Activated T-cell treated with anti-CD3 and anti-CD28 coated beads, Interleukin-2, amount 50 U/mL, for 4 hours (primary cell): Measurements from ENCODE around the gene HNRNPUL1. TPM values are rescaled to one million over a fixed set of nuclear protein-coding genes. Genes with fewer than 3 reads are reported as not detected.

Experiments used
- ATAC-seq, 2 donors: fragments of 200-7000 bp; cut with Tn5 transposase; one replicate each; pipeline ENCODE4 v1.10.0; 2021
- DNase-seq: peaks from one replicate; pipeline ENCODE4 v3.0.0-alpha.2; 2020
- H3K27me3 Mint-ChIP-seq: one replicate; pipeline ENCODE4 v1.8.0; 2021; ENCODE audit warnings: low read depth, mixed read lengths
- H3K36me3 Mint-ChIP-seq: one replicate; pipeline ENCODE4 v1.8.0; 2022; ENCODE audit warnings: mixed read lengths; ENCODE audit not compliant: insufficient read depth
- H3K4me1 Mint-ChIP-seq: one replicate; pipeline ENCODE4 v1.8.0; 2021; ENCODE audit warnings: low read depth, mixed read lengths
- H3K4me3 Mint-ChIP-seq: one replicate; pipeline ENCODE4 v1.8.0; 2021; ENCODE audit warnings: mild to moderate bottlenecking, moderate library complexity, mixed read lengths
- H3K9me3 Mint-ChIP-seq: one replicate; pipeline ENCODE4 v1.8.0; 2021; ENCODE audit warnings: mixed read lengths
- total RNA-seq, 3 donors: library from RNA; stranded (reverse); gene quantifications; one replicate each; pipeline ENCODE4 v1.2.1, GENCODE V29; 2021

The HNRNPUL1 gene
- total RNA-seq, 3 donors from 2014 or later = 224 to 248 (median 238) TPM

- H3K4me1 Mint-ChIP-seq = no peaks in the 10 kb centered on the region
- H3K36me3 Mint-ChIP-seq = no peaks in the 10 kb centered on the region
- DNase-seq (no peak), ATAC-seq (no peak)
- peaks cover 5% of the 10 kb centered on the region for H3K27me3 Mint-ChIP-seq
- no peak overlapping the region for H3K4me3 Mint-ChIP-seq
- H3K9me3 Mint-ChIP-seq = no peaks in the 10 kb centered on the region
Measured at GRCh38 chr19:41248895-41249294, 15.3 kb upstream of the HNRNPUL1 start.

- H3K27me3 Mint-ChIP-seq = peaks cover 5% of the 10 kb centered on the region
- H3K36me3 Mint-ChIP-seq = no peaks in the 10 kb centered on the region
- DNase-seq (no peak), ATAC-seq (no peak)
- no peaks in the 10 kb centered on the region for H3K9me3 Mint-ChIP-seq
- H3K4me3 Mint-ChIP-seq = no peak overlapping the region
- no peaks in the 10 kb centered on the region for H3K4me1 Mint-ChIP-seq
Measured at GRCh38 chr19:41249707-41250423, 14.3 kb upstream of the HNRNPUL1 start.

GRCh38 chr19:41253660-41254059, 10.5 kb upstream of the HNRNPUL1 start:
- Mint-ChIP-seq H3K4me3 (no peak overlapping the region), H3K27me3 (peaks cover 5% of the 10 kb centered on the region), H3K4me1 (no peaks in the 10 kb centered on the region), H3K9me3 (no peaks in the 10 kb centered on the region), H3K36me3 (no peaks in the 10 kb centered on the region)
- no peak for ATAC-seq
- DNase-seq = no peak

GRCh38 chr19:41255171-41255570, 9.0 kb upstream of the HNRNPUL1 start:
- Mint-ChIP-seq H3K36me3 (no peaks in the 10 kb centered on the region), H3K4me1 (no peaks in the 10 kb centered on the region), H3K9me3 (no peaks in the 10 kb centered on the region), H3K27me3 (peaks cover 5% of the 10 kb centered on the region), H3K4me3 (no peak overlapping the region)
- DNase-seq (no peak), ATAC-seq (no peak)

GRCh38 chr19:41261474-41262190, 2.5 kb upstream of the HNRNPUL1 start:
- no peak for ATAC-seq
- peaks cover 3% of the 10 kb centered on the region for H3K36me3 Mint-ChIP-seq
- H3K4me3 Mint-ChIP-seq = peak overlapping the region; percentile 90

GRCh38 chr19:41263042-41263849, 926 bp upstream of the HNRNPUL1 start:
- ATAC-seq (peak; percentile 41), DNase-seq (peak; percentile 57)
- Mint-ChIP-seq H3K4me3 (peak overlapping the region; percentile 90), H3K4me1 (peaks cover 41% of the 10 kb centered on the region), H3K27me3 (no peaks in the 10 kb centered on the region), H3K9me3 (no peaks in the 10 kb centered on the region), H3K36me3 (peaks cover 9% of the 10 kb centered on the region)

More at GRCh38 chr19:41261474-41262190, 2.5 kb upstream of the HNRNPUL1 start:
- H3K27me3 Mint-ChIP-seq = no peaks in the 10 kb centered on the region
- H3K9me3 Mint-ChIP-seq = no peaks in the 10 kb centered on the region
- no peak for DNase-seq
- peaks cover 26% of the 10 kb centered on the region for H3K4me1 Mint-ChIP-seq

GRCh38 chr19:41264581-41265394, 616 bp downstream of the HNRNPUL1 start:
- Mint-ChIP-seq H3K9me3 (no peaks in the 10 kb centered on the region), H3K27me3 (no peaks in the 10 kb centered on the region), H3K4me1 (peaks cover 43% of the 10 kb centered on the region), H3K36me3 (peaks cover 9% of the 10 kb centered on the region), H3K4me3 (peak overlapping the region; percentile 90)
- ATAC-seq (no peak), DNase-seq (peak; percentile 43)

GRCh38 chr19:41265395-41266153, 1.4 kb downstream of the HNRNPUL1 start:
- ATAC-seq = no peak
- Mint-ChIP-seq H3K36me3 (peaks cover 9% of the 10 kb centered on the region), H3K9me3 (no peaks in the 10 kb centered on the region), H3K27me3 (no peaks in the 10 kb centered on the region), H3K4me1 (peaks cover 43% of the 10 kb centered on the region), H3K4me3 (peak overlapping the region; percentile 90)
- DNase-seq = no peak

GRCh38 chr19:41269055-41269454, 4.9 kb downstream of the HNRNPUL1 start:
- Mint-ChIP-seq H3K4me3 (no peak overlapping the region), H3K9me3 (no peaks in the 10 kb centered on the region), H3K36me3 (peaks cover 36% of the 10 kb centered on the region), H3K4me1 (peaks cover 30% of the 10 kb centered on the region), H3K27me3 (no peaks in the 10 kb centered on the region)
- DNase-seq (no peak), ATAC-seq (no peak)

GRCh38 chr19:41269571-41269970, 5.4 kb downstream of the HNRNPUL1 start:
- Mint-ChIP-seq H3K4me3 (no peak overlapping the region), H3K9me3 (no peaks in the 10 kb centered on the region), H3K36me3 (peaks cover 41% of the 10 kb centered on the region), H3K4me1 (peaks cover 30% of the 10 kb centered on the region), H3K27me3 (no peaks in the 10 kb centered on the region)
- DNase-seq = no peak
- no peak for ATAC-seq

- no peak for ATAC-seq
- H3K4me3 Mint-ChIP-seq = no peak overlapping the region
Measured at GRCh38 chr19:41273076-41273475, 8.9 kb downstream of the HNRNPUL1 start.

GRCh38 chr19:41274802-41275201, 10.6 kb downstream of the HNRNPUL1 start:
- no peaks in the 10 kb centered on the region for H3K27me3 Mint-ChIP-seq
- H3K36me3 Mint-ChIP-seq = peaks cover 55% of the 10 kb centered on the region
- DNase-seq (no peak), ATAC-seq (no peak)
- no peak overlapping the region for H3K4me3 Mint-ChIP-seq
- H3K9me3 Mint-ChIP-seq = no peaks in the 10 kb centered on the region
- H3K4me1 Mint-ChIP-seq = no peaks in the 10 kb centered on the region

More at GRCh38 chr19:41273076-41273475, 8.9 kb downstream of the HNRNPUL1 start:
- Mint-ChIP-seq H3K4me1 (peaks cover 3% of the 10 kb centered on the region), H3K36me3 (peaks cover 45% of the 10 kb centered on the region), H3K9me3 (no peaks in the 10 kb centered on the region), H3K27me3 (no peaks in the 10 kb centered on the region)
- DNase-seq = no peak

- Mint-ChIP-seq H3K9me3 (no peaks in the 10 kb centered on the region), H3K36me3 (peaks cover 62% of the 10 kb centered on the region), H3K4me1 (no peaks in the 10 kb centered on the region), H3K27me3 (no peaks in the 10 kb centered on the region), H3K4me3 (no peak overlapping the region)
- no peak for ATAC-seq
- no peak for DNase-seq
Measured at GRCh38 chr19:41276231-41276630, 12.1 kb downstream of the HNRNPUL1 start.
